ENCODE measurements around the gene HOXC13. TPM values are rescaled to one million over a fixed set of nuclear protein-coding genes. Genes with fewer than 3 reads are reported as not detected.

Gene HOXC13
- total RNA-seq, 2 donors from 2014 or later = not detected

- H3K36me3 Mint-ChIP-seq (ENCODE audit: low read depth) = no peaks in the 10 kb centered on the region
Observed at GRCh38 chr12:53968214-53969127, 29.8 kb downstream of the HOXC13 start.

GRCh38 chr12:53969588-53970259, 31.1 kb downstream of the HOXC13 start:
- Mint-ChIP-seq H3K27me3 (ENCODE audit: insufficient read depth) (peaks cover 100% of the 10 kb centered on the region), H3K27ac (no peak overlapping the region), H3K36me3 (ENCODE audit: low read depth) (no peaks in the 10 kb centered on the region), H3K4me1 (peaks cover 13% of the 10 kb centered on the region), H3K4me3 (no peak overlapping the region), H3K9me3 (peaks cover 9% of the 10 kb centered on the region)
- no peak for DNase-seq
- no peaks in the 10 kb centered on the region for H3K9me3 ChIP-seq (ENCODE audit: control insufficient read depth, low read length)
- H3K4me3 ChIP-seq (ENCODE audit: low read length) = no peak overlapping the region
- H3K27me3 ChIP-seq (ENCODE audit: control insufficient read depth, insufficient read depth, low read length, poor library complexity, severe bottlenecking) = peaks cover 100% of the 10 kb centered on the region
- no peaks in the 10 kb centered on the region for H3K4me1 ChIP-seq (ENCODE audit: control insufficient read depth, insufficient read depth, low read length)
- no peak for TF ChIP-seq CTCF (conservative IDR thresholded peaks at IDR 0.05)
- 42 to 44% methylated on average over 3 to 12 of the region's 12 CpGs for WGBS, 2 experiments (ENCODE audit: insufficient coverage in 1 of 2, insufficient read length in 1 of 2)
- no peaks in the 10 kb centered on the region for H3K36me3 ChIP-seq (ENCODE audit: control insufficient read depth, insufficient read depth, low read length)
- H3K9ac ChIP-seq (ENCODE audit: extremely low read depth, low read length, poor library complexity, severe bottlenecking) = no peak overlapping the region
- H3K27ac ChIP-seq (ENCODE audit: low read depth, low read length) = no peak overlapping the region

More at GRCh38 chr12:53968214-53969127, 29.8 kb downstream of the HOXC13 start:
- no peaks in the 10 kb centered on the region for H3K4me1 ChIP-seq (ENCODE audit: control insufficient read depth, insufficient read depth, low read length)
- H3K9ac ChIP-seq (ENCODE audit: extremely low read depth, low read length, poor library complexity, severe bottlenecking) = no peak overlapping the region
- Mint-ChIP-seq H3K9me3 (peaks cover 9% of the 10 kb centered on the region), H3K4me1 (peaks cover 13% of the 10 kb centered on the region), H3K4me3 (no peak overlapping the region), H3K27ac (no peak overlapping the region), H3K27me3 (ENCODE audit: insufficient read depth) (peaks cover 100% of the 10 kb centered on the region)
- H3K4me3 ChIP-seq (ENCODE audit: low read length) = no peak overlapping the region
- H3K27ac ChIP-seq (ENCODE audit: low read depth, low read length) = no peak overlapping the region
- H3K9me3 ChIP-seq (ENCODE audit: control insufficient read depth, low read length) = no peaks in the 10 kb centered on the region
- 27 to 28% methylated on average over 18 to 24 of the region's 24 CpGs for WGBS, 2 experiments (ENCODE audit: insufficient coverage in 1 of 2, insufficient read length in 1 of 2)
- H3K36me3 ChIP-seq (ENCODE audit: control insufficient read depth, insufficient read depth, low read length) = no peaks in the 10 kb centered on the region
- DNase-seq = no peak
- peaks cover 100% of the 10 kb centered on the region for H3K27me3 ChIP-seq (ENCODE audit: control insufficient read depth, insufficient read depth, low read length, poor library complexity, severe bottlenecking)
- TF ChIP-seq CTCF (conservative IDR thresholded peaks at IDR 0.05) = no peak

- DNase-seq = no peak
- Histone ChIP-seq H3K4me1 (ENCODE audit: control insufficient read depth, insufficient read depth, low read length) (no peaks in the 10 kb centered on the region), H3K27me3 (ENCODE audit: control insufficient read depth, insufficient read depth, low read length, poor library complexity, severe bottlenecking) (peaks cover 100% of the 10 kb centered on the region), H3K36me3 (ENCODE audit: control insufficient read depth, insufficient read depth, low read length) (no peaks in the 10 kb centered on the region), H3K27ac (ENCODE audit: low read depth, low read length) (no peak overlapping the region), H3K4me3 (ENCODE audit: low read length) (no peak overlapping the region), H3K9me3 (ENCODE audit: control insufficient read depth, low read length) (no peaks in the 10 kb centered on the region), H3K9ac (ENCODE audit: extremely low read depth, low read length, poor library complexity, severe bottlenecking) (no peak overlapping the region)
- 10 to 16% methylated on average over 3 to 4 of the region's 4 CpGs for WGBS, 2 experiments (ENCODE audit: insufficient coverage in 1 of 2, insufficient read length in 1 of 2)
- Mint-ChIP-seq H3K4me1 (peaks cover 17% of the 10 kb centered on the region), H3K27me3 (ENCODE audit: insufficient read depth) (peaks cover 100% of the 10 kb centered on the region), H3K4me3 (no peak overlapping the region), H3K9me3 (peaks cover 13% of the 10 kb centered on the region), H3K27ac (no peak overlapping the region), H3K36me3 (ENCODE audit: low read depth) (no peaks in the 10 kb centered on the region)
- TF ChIP-seq CTCF (conservative IDR thresholded peaks at IDR 0.05) = no peak
Observed at GRCh38 chr12:53970451-53970850, 31.8 kb downstream of the HOXC13 start.

Data from endodermal cell (in vitro differentiated cells).